ENCODE results near the gene IL7R.

IL7R gene

GRCh38 chr5:35879649-35880048, 23.0 kb downstream of the IL7R start:
- Histone ChIP-seq H2AFZ (ENCODE audit: low read depth) (no peak overlapping the region), H3K36me3 (ENCODE audit: insufficient read depth) (no peaks in the 10 kb centered on the region), H3K4me3 (IDR thresholded peaks at IDR 0.05; ENCODE audit: insufficient read depth, low read depth, low read length) (no peak overlapping the region), H3K9ac (no peak overlapping the region), H3K27ac (no peak overlapping the region), H3K4me1 (ENCODE audit: low read depth, poor library complexity, severe bottlenecking) (peaks cover 68% of the 10 kb centered on the region), H3K4me2 (no peak overlapping the region), H3K79me2 (ENCODE audit: insufficient read depth, low read depth) (no peaks in the 10 kb centered on the region), H3K27me3 (ENCODE audit: insufficient read depth, low read depth) (no peaks in the 10 kb centered on the region), H4K20me1 (ENCODE audit: insufficient read depth) (no peaks in the 10 kb centered on the region)
- no peak for TF ChIP-seq CTCF (conservative IDR thresholded peaks at IDR 0.05; ENCODE audit: low read depth, low read length)

GRCh38 chr5:35880156-35880555, 23.5 kb downstream of the IL7R start:
- Histone ChIP-seq H3K4me1 (ENCODE audit: low read depth, poor library complexity, severe bottlenecking) (peaks cover 73% of the 10 kb centered on the region), H3K27ac (no peak overlapping the region), H3K27me3 (ENCODE audit: insufficient read depth, low read depth) (no peaks in the 10 kb centered on the region)

GRCh38 chr5:35881758-35882157, 25.1 kb downstream of the IL7R start:
- Histone ChIP-seq H3K9ac (no peak overlapping the region), H3K4me3 (IDR thresholded peaks at IDR 0.05; ENCODE audit: insufficient read depth, low read depth, low read length) (no peak overlapping the region), H3K4me1 (ENCODE audit: low read depth, poor library complexity, severe bottlenecking) (peaks cover 82% of the 10 kb centered on the region), H3K4me2 (no peak overlapping the region), H3K36me3 (ENCODE audit: insufficient read depth) (no peaks in the 10 kb centered on the region), H3K27me3 (ENCODE audit: insufficient read depth, low read depth) (no peaks in the 10 kb centered on the region), H4K20me1 (ENCODE audit: insufficient read depth) (no peaks in the 10 kb centered on the region), H3K79me2 (ENCODE audit: insufficient read depth, low read depth) (no peaks in the 10 kb centered on the region), H3K27ac (no peak overlapping the region), H2AFZ (ENCODE audit: low read depth) (no peak overlapping the region)
- TF ChIP-seq CTCF (conservative IDR thresholded peaks at IDR 0.05; ENCODE audit: low read depth, low read length): no peak

More at GRCh38 chr5:35880156-35880555, 23.5 kb downstream of the IL7R start:
- Histone ChIP-seq H2AFZ (ENCODE audit: low read depth) (no peak overlapping the region; the same call in 1 of the 2 replicates), H3K4me3 (IDR thresholded peaks at IDR 0.05; ENCODE audit: insufficient read depth, low read depth, low read length) (no peak overlapping the region), H3K36me3 (ENCODE audit: insufficient read depth) (no peaks in the 10 kb centered on the region), H4K20me1 (ENCODE audit: insufficient read depth) (no peaks in the 10 kb centered on the region), H3K79me2 (ENCODE audit: insufficient read depth, low read depth) (no peaks in the 10 kb centered on the region), H3K4me2 (no peak overlapping the region), H3K9ac (no peak overlapping the region)
- no peak for TF ChIP-seq CTCF (conservative IDR thresholded peaks at IDR 0.05; ENCODE audit: low read depth, low read length)

- no peaks in the 10 kb centered on the region for H3K27me3 ChIP-seq (ENCODE audit: insufficient read depth, low read depth)
- no peaks in the 10 kb centered on the region for H4K20me1 ChIP-seq (ENCODE audit: insufficient read depth)
- H3K27ac ChIP-seq: peak overlapping the region; percentile 61
- no peak for TF ChIP-seq CTCF (conservative IDR thresholded peaks at IDR 0.05; ENCODE audit: low read depth, low read length)
- no peak overlapping the region; the same call in 1 of the 2 replicates for H3K9ac ChIP-seq
- peak overlapping the region; percentile 56 for H3K4me2 ChIP-seq
- peaks cover 57% of the 10 kb centered on the region for H3K4me1 ChIP-seq (ENCODE audit: low read depth, poor library complexity, severe bottlenecking)
- no peaks in the 10 kb centered on the region for H3K36me3 ChIP-seq (ENCODE audit: insufficient read depth)
- no peaks in the 10 kb centered on the region for H3K79me2 ChIP-seq (ENCODE audit: insufficient read depth, low read depth)
- no peak overlapping the region for H3K4me3 ChIP-seq (IDR thresholded peaks at IDR 0.05; ENCODE audit: insufficient read depth, low read depth, low read length)
- H2AFZ ChIP-seq (ENCODE audit: low read depth): no peak overlapping the region
Measured at GRCh38 chr5:35884191-35884769, 27.6 kb downstream of the IL7R start.

Data from KMS-11 (cell line).